B cell (primary cell): ENCODE measurements around the gene GUCD1. TPM values are rescaled to one million over a fixed set of nuclear protein-coding genes. Genes with fewer than 3 reads are reported as not detected.

Source experiments
- ATAC-seq: fragments of 200-7000 bp; cut with Tn5 transposase; one replicate; pipeline ENCODE4 v1.10.0; 2021; ENCODE audit warnings: low read depth, mild to moderate bottlenecking, moderate number of reproducible peaks, moderate library complexity
- CTCF ChIA-PET: fragments of 350-600 bp; sonication (Branson Sonifier 250); formaldehyde crosslinking; loops from one replicate; lab custom pipeline; 2021; ENCODE audit warnings: antibody characterized with exemption, inconsistent platforms; lab: Charles Lee
- POLR2A ChIA-PET: fragments of 350-600 bp; sonication (Branson Sonifier 250); formaldehyde crosslinking; loops from one replicate; lab custom pipeline; 2021; ENCODE audit warnings: antibody characterized with exemption; lab: Charles Lee
- DNase-seq: peaks from one replicate; pipeline ENCODE4 v3.0.0; 2013
- H2AFZ ChIP-seq: 2 replicates; pipeline ENCODE4 v1.6.1; 2012; ENCODE audit warnings: mild to moderate bottlenecking, low read depth, low read length; ENCODE audit not compliant: insufficient read depth, poor library complexity, severe bottlenecking
- H3K27ac ChIP-seq, 2 donors: 1 replicate in 1 of 2; 2 replicates in 1 of 2; pipeline ENCODE4 v1.5.1; 2012 to 2013; ENCODE audit warnings: low read length in 2 of 2, mild to moderate bottlenecking in 2 of 2, moderate library complexity in 1 of 2
- H3K27me3 ChIP-seq, 4 experiments: fragments of 200-600 bp in 1 of 4; sonication (generic) in 1 of 4; replicated peaks in 1 of 4; 1 replicate in 2 of 4; 2 replicates in 2 of 4; pipeline versions ENCODE4 v1.6.1 to v1.7.0; 2013 to 2016; ENCODE audit warnings: low read length in 3 of 4, mild to moderate bottlenecking in 2 of 4, mixed read lengths in 1 of 4, moderate library complexity in 1 of 4; ENCODE audit not compliant: insufficient read depth in 4 of 4, control insufficient read depth in 3 of 4; ENCODE audit errors: control extremely low read depth in 1 of 4
- H3K36me3 ChIP-seq, 2 experiments: replicated peaks in 1 of 2; 1 replicate in 1 of 2; 2 replicates in 1 of 2; pipeline versions ENCODE4 v1.6.1 to v1.7.1; 2013; ENCODE audit warnings: low read length in 1 of 2; ENCODE audit not compliant: insufficient read depth in 2 of 2, control insufficient read depth in 1 of 2; ENCODE audit errors: control extremely low read depth in 1 of 2, extremely low read depth in 1 of 2
- H3K4me1 ChIP-seq, 2 donors: fragments of 200-600 bp in 1 of 2; sonication (generic) in 1 of 2; 1 replicate in 1 of 2; 2 replicates in 1 of 2; pipeline versions ENCODE4 v1.5.1 to v1.6.1; 2013 to 2017; ENCODE audit warnings: low read length in 2 of 2; ENCODE audit not compliant: control insufficient read depth in 2 of 2, insufficient read depth in 2 of 2
- H3K4me2 ChIP-seq: replicated peaks from 2 replicates; pipeline ENCODE3; 2012; ENCODE audit warnings: mild to moderate bottlenecking, low read depth, low read length; ENCODE audit not compliant: poor library complexity, severe bottlenecking
- H3K4me3 ChIP-seq, 5 experiments: fragments of 200-600 bp in 1 of 5; sonication (generic) in 1 of 5; 1 replicate in 3 of 5; 2 replicates in 2 of 5; pipeline versions ENCODE4 v1.5.1 to v1.7.0; 2011 to 2016; ENCODE audit warnings: low read length in 4 of 5, mild to moderate bottlenecking in 4 of 5, low read depth in 2 of 5, control low read depth in 1 of 5, moderate library complexity in 1 of 5; ENCODE audit not compliant: insufficient read depth in 1 of 5; ENCODE audit errors: control extremely low read depth in 1 of 5, extremely low read depth in 1 of 5
- H3K79me2 ChIP-seq: fragments of 200-600 bp; sonication (generic); one replicate; pipeline ENCODE4 v1.6.0; 2016; ENCODE audit warnings: low read length; ENCODE audit not compliant: control insufficient read depth, insufficient read depth
- H3K9ac ChIP-seq: fragments of 200-600 bp; sonication (generic); 2 replicates; pipeline ENCODE4 v1.6.1; 2017; ENCODE audit warnings: mild to moderate bottlenecking, low read length, moderate library complexity
- H3K9me3 ChIP-seq, 3 donors: one replicate each; pipeline versions ENCODE4 v1.6.1 to v1.7.1; 2013; ENCODE audit warnings: low read length in 2 of 3; ENCODE audit not compliant: control insufficient read depth in 2 of 3, insufficient read depth in 1 of 3; ENCODE audit errors: control extremely low read depth in 1 of 3
- H4K20me1 ChIP-seq: 2 replicates; pipeline ENCODE4 v1.6.0; 2012; ENCODE audit warnings: mild to moderate bottlenecking, low read length; ENCODE audit not compliant: insufficient read depth, control insufficient read depth, poor library complexity, severe bottlenecking
- H3K27ac Mint-ChIP-seq: one replicate; pipeline ENCODE4 v1.8.0; 2021; ENCODE audit warnings: mixed read lengths
- H3K27me3 Mint-ChIP-seq: one replicate; pipeline ENCODE4 v1.8.0; 2021; ENCODE audit warnings: mixed read lengths
- H3K4me1 Mint-ChIP-seq: one replicate; pipeline ENCODE4 v1.8.0; 2021; ENCODE audit warnings: mixed read lengths
- H3K4me3 Mint-ChIP-seq: one replicate; pipeline ENCODE4 v1.8.0; 2021; ENCODE audit warnings: mixed read lengths
- H3K9me3 Mint-ChIP-seq: one replicate; pipeline ENCODE4 v1.8.0; 2022; ENCODE audit warnings: mixed read lengths; ENCODE audit not compliant: insufficient read depth
- EZH2 ChIP-seq: IDR thresholded peaks from 2 replicates; pipeline ENCODE4 v1.6.1; 2012; ENCODE audit warnings: borderline replicate concordance, low read depth, mild to moderate bottlenecking, moderate library complexity, low read length; ENCODE audit not compliant: insufficient read depth, poor library complexity, severe bottlenecking
- WGBS: methylation state at CpG from one replicate; pipeline ENCODE4 v1.1.5; 2013; ENCODE audit warnings: missing lambda C conversion rate; ENCODE audit not compliant: insufficient coverage; 5-methylcytosine and 5-hydroxymethylcytosine counted together
- intact Hi-C: fragments of 100-400 bp; cut with micrococcal nuclease; formaldehyde crosslinking; loops from one replicate; pipeline ENCODE4 v1.10.0; 2022
- polyA plus RNA-seq: library from polyadenylated mRNA; depleted of rRNA; stranded (reverse); fragments of >200 nt; gene quantifications from 2 replicates; pipeline ENCODE4 v1.2.3, GENCODE V29; 2012
- total RNA-seq, 2 donors: library from RNA; stranded (reverse); fragments of 120-200 nt in 1 of 2; gene quantifications; 1 replicate in 1 of 2; 2 replicates in 1 of 2; pipeline versions ENCODE4 v1.2.3 to v1.2.4, GENCODE V29; 2013 to 2022
- TF ChIP-seq, protein P1 (sequence below): fragments of 200-600 bp; IDR thresholded peaks from one replicate; pipeline ENCODE4 v1.8.0; 2022; ENCODE audit warnings: antibody characterized with exemption, mild to moderate bottlenecking

The GUCD1 gene
- total and polyA plus RNA-seq, 2 donors (not counting 1 experiment from before 2014, with no cell fraction given): 257 to 378 TPM

- Histone ChIP-seq H3K27ac (no peak overlapping the region), H3K79me2 (no peaks in the 10 kb centered on the region), H3K9ac (no peak overlapping the region), H3K27me3 (peaks cover 0 to 4% (median 1%) of the 10 kb centered on the region in 4 experiments), H3K4me2 (no peak overlapping the region), H4K20me1 (no peaks in the 10 kb centered on the region), H2AFZ (no peak overlapping the region), H3K4me1 (peaks cover 6 to 14% of the 10 kb centered on the region in 2 donors), H3K9me3 (no peaks in the 10 kb centered on the region), H3K4me3 (no peak overlapping the region), H3K36me3 (no peaks in the 10 kb centered on the region)
- ChIA-PET CTCF (interaction anchor here (1.0 to 2.6 kb wide), 4 partner anchors 12 to 97 kb away, joined by 3 to 14 read pairs (median 3); no protein-coding TSS in a partner anchor), POLR2A (no interaction called here)
- no peak for DNase-seq
- Mint-ChIP-seq H3K27ac (no peak overlapping the region), H3K9me3 (no peaks in the 10 kb centered on the region), H3K27me3 (peaks cover 9% of the 10 kb centered on the region), H3K4me1 (peaks cover 22% of the 10 kb centered on the region), H3K4me3 (no peak overlapping the region)
- intact Hi-C loops: no loop called here
- 54% methylated on average over 3 of the region's 9 CpGs for WGBS
- no peak for ATAC-seq
- no peak for TF ChIP-seq EZH2
- TF ChIP-seq, protein P1, sequence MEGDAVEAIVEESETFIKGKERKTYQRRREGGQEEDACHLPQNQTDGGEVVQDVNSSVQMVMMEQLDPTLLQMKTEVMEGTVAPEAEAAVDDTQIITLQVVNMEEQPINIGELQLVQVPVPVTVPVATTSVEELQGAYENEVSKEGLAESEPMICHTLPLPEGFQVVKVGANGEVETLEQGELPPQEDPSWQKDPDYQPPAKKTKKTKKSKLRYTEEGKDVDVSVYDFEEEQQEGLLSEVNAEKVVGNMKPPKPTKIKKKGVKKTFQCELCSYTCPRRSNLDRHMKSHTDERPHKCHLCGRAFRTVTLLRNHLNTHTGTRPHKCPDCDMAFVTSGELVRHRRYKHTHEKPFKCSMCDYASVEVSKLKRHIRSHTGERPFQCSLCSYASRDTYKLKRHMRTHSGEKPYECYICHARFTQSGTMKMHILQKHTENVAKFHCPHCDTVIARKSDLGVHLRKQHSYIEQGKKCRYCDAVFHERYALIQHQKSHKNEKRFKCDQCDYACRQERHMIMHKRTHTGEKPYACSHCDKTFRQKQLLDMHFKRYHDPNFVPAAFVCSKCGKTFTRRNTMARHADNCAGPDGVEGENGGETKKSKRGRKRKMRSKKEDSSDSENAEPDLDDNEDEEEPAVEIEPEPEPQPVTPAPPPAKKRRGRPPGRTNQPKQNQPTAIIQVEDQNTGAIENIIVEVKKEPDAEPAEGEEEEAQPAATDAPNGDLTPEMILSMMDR: no peak
These were observed 36.0 kb downstream of the GUCD1 start for GRCh38 chr22:24518771-24519485.

DNA sequence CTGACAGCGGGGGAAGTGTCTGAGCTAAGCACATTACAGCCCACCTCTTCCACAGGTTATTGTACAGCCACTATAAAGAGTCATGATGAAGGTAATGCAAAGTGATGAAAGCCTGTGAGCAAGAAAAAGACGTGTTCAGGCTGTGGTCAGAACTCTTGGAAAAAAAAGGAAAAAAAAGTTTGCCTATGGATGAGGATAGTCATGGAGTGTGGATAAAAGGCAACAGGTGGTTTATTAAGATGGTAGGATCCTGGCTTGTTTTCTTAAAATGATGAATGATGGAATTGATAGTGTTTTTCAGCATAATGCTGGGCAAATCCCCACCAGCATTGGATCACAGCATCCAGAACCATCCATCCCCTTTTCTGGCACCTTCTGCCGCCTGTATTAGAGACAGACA, 36.7 kb downstream of the GUCD1 start:
- H3K4me1 ChIP-seq: peaks cover 6 to 14% of the 10 kb centered on the region in 2 donors
- POLR2A ChIA-PET: no interaction called here
- Mint-ChIP-seq H3K4me1 (peaks cover 25% of the 10 kb centered on the region), H3K4me3 (no peak overlapping the region), H3K27ac (peak overlapping the region; percentile 34), H3K9me3 (no peaks in the 10 kb centered on the region), H3K27me3 (peaks cover 9% of the 10 kb centered on the region)
- ATAC-seq (no peak), DNase-seq (no peak)
- H3K79me2 ChIP-seq: no peaks in the 10 kb centered on the region
- H3K9ac ChIP-seq: no peak overlapping the region
- no peaks in the 10 kb centered on the region for H4K20me1 ChIP-seq
- H3K4me3 ChIP-seq: no peak overlapping the region
- TF ChIP-seq EZH2: no peak
- TF ChIP-seq, protein P1: no peak
- WGBS: 91% methylated on average over 1 of the region's 3 CpGs
- CTCF ChIA-PET: interaction anchor here (0.8 to 2.6 kb wide), 4 partner anchors 11 to 96 kb away, joined by 3 to 14 read pairs (median 3); no protein-coding TSS in a partner anchor
- intact Hi-C loops: no loop called here
- H3K4me2 ChIP-seq: no peak overlapping the region
- no peak overlapping the region for H2AFZ ChIP-seq
- peaks cover 0 to 4% (median 1%) of the 10 kb centered on the region in 4 experiments for H3K27me3 ChIP-seq
- no peaks in the 10 kb centered on the region for H3K36me3 ChIP-seq
- H3K9me3 ChIP-seq: no peaks in the 10 kb centered on the region
- H3K27ac ChIP-seq: no peak overlapping the region
